H9 (cell line): ENCODE measurements around the gene DUOXA1. TPM values are rescaled to one million over a fixed set of nuclear protein-coding genes. Genes with fewer than 3 reads are reported as not detected.
"Not testable (repeated sequence)": the region's sequence is repeated elsewhere in the genome, so short reads cannot be mapped to it uniquely, and the experiment has no call there.

Experiments
- DNase-seq: peaks from one replicate; pipeline ENCODE4 v3.0.0-alpha.2; 2017
- H2AFZ ChIP-seq: one replicate; pipeline ENCODE4 v1.6.1; 2013; ENCODE audit warnings: mild to moderate bottlenecking, low read length, control low read depth, moderate library complexity
- H2AK5ac ChIP-seq: 2 replicates; pipeline ENCODE4 v1.6.1; 2013; ENCODE audit warnings: low read length, control low read depth, mixed read lengths; ENCODE audit not compliant: insufficient read length
- H2BK120ac ChIP-seq: one replicate; pipeline ENCODE4 v1.6.1; 2013; ENCODE audit warnings: low read depth, mild to moderate bottlenecking, low read length, control low read depth, inconsistent platforms; ENCODE audit not compliant: poor library complexity, severe bottlenecking
- H2BK12ac ChIP-seq: 2 replicates; pipeline ENCODE4 v1.6.1; 2013; ENCODE audit warnings: low read length, control low read depth, mixed read lengths, low read depth; ENCODE audit not compliant: insufficient read length
- H2BK15ac ChIP-seq: 2 replicates; pipeline ENCODE4 v1.6.1; 2013; ENCODE audit warnings: low read depth, low read length, control low read depth
- H2BK20ac ChIP-seq: one replicate; pipeline ENCODE4 v1.6.1; 2013; ENCODE audit warnings: low read depth, mild to moderate bottlenecking, low read length, control low read depth, inconsistent platforms; ENCODE audit not compliant: poor library complexity, severe bottlenecking
- H2BK5ac ChIP-seq: 2 replicates; pipeline ENCODE4 v1.6.1; 2013; ENCODE audit warnings: low read length, control low read depth, mixed read lengths; ENCODE audit not compliant: insufficient read length
- H3K14ac ChIP-seq: 2 replicates; pipeline ENCODE4 v1.6.1; 2013; ENCODE audit warnings: low read length, control low read depth; ENCODE audit not compliant: insufficient read depth
- H3K18ac ChIP-seq: 2 replicates; pipeline ENCODE4 v1.6.1; 2013; ENCODE audit warnings: low read depth, mild to moderate bottlenecking, mixed read lengths, low read length, control low read depth; ENCODE audit not compliant: insufficient read length
- H3K23ac ChIP-seq: 2 replicates; pipeline ENCODE4 v1.6.1; 2013; ENCODE audit warnings: low read length, control low read depth, mixed read lengths, low read depth; ENCODE audit not compliant: insufficient read length
- H3K23me2 ChIP-seq: 2 replicates; pipeline ENCODE4 v1.6.1; 2013; ENCODE audit warnings: low read depth, mild to moderate bottlenecking, mixed read lengths, low read length, control low read depth; ENCODE audit not compliant: insufficient read length, poor library complexity, severe bottlenecking
- H3K27ac ChIP-seq: 2 replicates; pipeline ENCODE4 v1.5.1; 2013; ENCODE audit warnings: low read length, control low read depth, mixed read lengths, low read depth; ENCODE audit not compliant: insufficient read length
- H3K27me3 ChIP-seq: 2 replicates; pipeline ENCODE4 v1.6.1; 2013; ENCODE audit warnings: low read length, control low read depth, inconsistent platforms; ENCODE audit not compliant: insufficient read depth
- H3K4ac ChIP-seq: 2 replicates; pipeline ENCODE4 v1.6.1; 2013; ENCODE audit warnings: low read depth, mild to moderate bottlenecking, control low read depth, inconsistent platforms, low read length, moderate library complexity
- H3K4me1 ChIP-seq: 2 replicates; pipeline ENCODE4 v1.6.1; 2013; ENCODE audit warnings: low read length, control low read depth, inconsistent platforms; ENCODE audit not compliant: insufficient read depth
- H3K4me2 ChIP-seq: 2 replicates; pipeline ENCODE4 v1.6.1; 2013; ENCODE audit warnings: low read length, control low read depth, mixed read lengths; ENCODE audit not compliant: insufficient read length, insufficient read depth
- H3K56ac ChIP-seq: 2 replicates; pipeline ENCODE4 v1.6.1; 2013; ENCODE audit warnings: low read depth, mild to moderate bottlenecking, mixed read lengths, low read length, control low read depth; ENCODE audit not compliant: insufficient read length
- H3K79me1 ChIP-seq: 2 replicates; pipeline ENCODE4 v1.6.1; 2013; ENCODE audit warnings: low read depth, mild to moderate bottlenecking, moderate library complexity, low read length, control low read depth, inconsistent platforms; ENCODE audit not compliant: insufficient read depth, poor library complexity, severe bottlenecking
- H3K79me2 ChIP-seq: 2 replicates; pipeline ENCODE4 v1.6.1; 2013; ENCODE audit warnings: low read length, control low read depth, inconsistent platforms; ENCODE audit not compliant: insufficient read depth
- H3K9ac ChIP-seq: 2 replicates; pipeline ENCODE4 v1.6.1; 2013; ENCODE audit warnings: low read length, control low read depth, mixed read lengths; ENCODE audit not compliant: insufficient read length; ENCODE audit errors: extremely low read depth
- H3K9me3 ChIP-seq: one replicate; pipeline ENCODE4 v1.6.1; 2013; ENCODE audit warnings: low read depth, low read length, inconsistent platforms; ENCODE audit not compliant: control insufficient read depth
- H3T11ph ChIP-seq: one replicate; pipeline ENCODE4 v1.6.1; 2013; ENCODE audit warnings: mild to moderate bottlenecking, low read length, control low read depth, inconsistent platforms
- H4K20me1 ChIP-seq: one replicate; pipeline ENCODE4 v1.6.1; 2013; ENCODE audit not compliant: control insufficient read depth, insufficient read length, insufficient read depth
- H4K5ac ChIP-seq: 2 replicates; pipeline ENCODE4 v1.6.1; 2013; ENCODE audit warnings: low read depth, mild to moderate bottlenecking, mixed read lengths, low read length, control low read depth; ENCODE audit not compliant: insufficient read length
- H4K8ac ChIP-seq: replicated peaks from 2 replicates; pipeline ENCODE4 v1.6.1; 2013; ENCODE audit warnings: low read length, control low read depth, mixed read lengths, low read depth; ENCODE audit not compliant: insufficient read length
- H4K91ac ChIP-seq: 2 replicates; pipeline ENCODE4 v1.6.1; 2013; ENCODE audit warnings: low read depth, mild to moderate bottlenecking, moderate library complexity, mixed read lengths, low read length, control low read depth; ENCODE audit not compliant: insufficient read length
- H3K27ac Mint-ChIP-seq, 3 experiments: 2 replicates in 2 of 3; 3 replicates in 1 of 3; pipeline ENCODE4 v1.8.0; 2020 to 2021; ENCODE audit warnings: mixed read lengths in 3 of 3, mild to moderate bottlenecking in 1 of 3, moderate library complexity in 1 of 3
- H3K27me3 Mint-ChIP-seq: 2 replicates; pipeline ENCODE4 v1.8.0; 2021; ENCODE audit warnings: low read depth, mild to moderate bottlenecking, moderate library complexity, mixed read lengths
- H3K36me3 Mint-ChIP-seq, 3 experiments: 2 replicates in 2 of 3; 3 replicates in 1 of 3; pipeline ENCODE4 v1.8.0; 2020 to 2021; ENCODE audit warnings: low read depth in 3 of 3, mixed read lengths in 3 of 3; ENCODE audit not compliant: insufficient read depth in 1 of 3
- H3K4me1 Mint-ChIP-seq, 2 experiments: 2 replicates each; pipeline ENCODE4 v1.8.0; 2020; ENCODE audit warnings: mixed read lengths in 2 of 2
- H3K4me3 Mint-ChIP-seq, 2 experiments: 2 replicates in 1 of 2; 3 replicates in 1 of 2; pipeline ENCODE4 v1.8.0; 2020 to 2021; ENCODE audit warnings: mild to moderate bottlenecking in 2 of 2, mixed read lengths in 2 of 2, moderate library complexity in 1 of 2
- H3K9me3 Mint-ChIP-seq, 2 experiments: 2 replicates in 1 of 2; 3 replicates in 1 of 2; pipeline ENCODE4 v1.8.0; 2020; ENCODE audit warnings: mild to moderate bottlenecking in 2 of 2, mixed read lengths in 2 of 2, moderate library complexity in 1 of 2
- CTCF ChIP-seq: fragments of 200-600 bp; sonication (generic); conservative IDR thresholded peaks from 3 replicates; pipeline ENCODE4 v1.8.0; 2021; ENCODE audit warnings: antibody characterized with exemption, mild to moderate bottlenecking
- WGBS: extraction: QIAGEN DNeasy Blood & Tissue Kit; methylation state at CpG from one replicate; pipeline ENCODE4 v1.1.7; 2013; ENCODE audit warnings: missing lambda C conversion rate, low lambda C conversion rate, mixed read lengths; ENCODE audit not compliant: insufficient read length; ENCODE audit errors: extremely low coverage; 5-methylcytosine and 5-hydroxymethylcytosine counted together
- total RNA-seq: library from RNA; stranded (reverse); gene quantifications from 2 replicates; pipeline ENCODE4 v1.2.1, GENCODE V29; 2021

DUOXA1 gene
- total RNA-seq, 1 experiment from 2014 or later, result 1.2 TPM

- H3K9ac ChIP-seq, result no peak overlapping the region
- no peak overlapping the region for H4K8ac ChIP-seq
- TF ChIP-seq CTCF, result no peak
- no peak overlapping the region for H2AFZ ChIP-seq
- peaks cover 42% of the 10 kb centered on the region for H3K27me3 Mint-ChIP-seq
- no peaks in the 10 kb centered on the region for H3K23me2 ChIP-seq
- no peak overlapping the region for H2BK5ac ChIP-seq
- no peaks in the 10 kb centered on the region for H3K79me1 ChIP-seq
- H2BK120ac ChIP-seq, result no peak overlapping the region
- H3K4ac ChIP-seq, result no peak overlapping the region
- H3T11ph ChIP-seq, result no peak overlapping the region
- H3K23ac ChIP-seq, result no peak overlapping the region
- peaks cover 6% of the 10 kb centered on the region; the same call in 1 of the 2 replicates for H3K4me1 ChIP-seq
- H3K4me3 Mint-ChIP-seq, result no peak overlapping the region
- H4K91ac ChIP-seq, result no peak overlapping the region
- no peaks in the 10 kb centered on the region for H4K20me1 ChIP-seq
- H2BK15ac ChIP-seq, result no peak overlapping the region
- H2AK5ac ChIP-seq, result no peak overlapping the region
- peaks cover 12 to 20% of the 10 kb centered on the region in 2 experiments for H3K4me1 Mint-ChIP-seq
- H3K36me3 Mint-ChIP-seq, result no peaks in the 10 kb centered on the region; a peak in 1 of 7 replicates
- DNase-seq, result no peak
- no peak overlapping the region for H3K56ac ChIP-seq
- no peak overlapping the region for H3K14ac ChIP-seq
- WGBS, result no CpG with 5 or more reads among the region's 11 CpGs
- H3K79me2 ChIP-seq, result no peaks in the 10 kb centered on the region
- no peak overlapping the region for H4K5ac ChIP-seq
- H2BK20ac ChIP-seq, result no peak overlapping the region
- no peak overlapping the region for H3K27ac Mint-ChIP-seq
- H3K18ac ChIP-seq, result no peak overlapping the region
- H3K27ac ChIP-seq, result no peak overlapping the region
- H2BK12ac ChIP-seq, result no peak overlapping the region
- H3K4me2 ChIP-seq, result no peak overlapping the region
- peaks cover 13% of the 10 kb centered on the region; the same call in 1 of the 2 replicates for H3K27me3 ChIP-seq
- no peaks in the 10 kb centered on the region for H3K9me3 Mint-ChIP-seq
- H3K9me3 ChIP-seq, result no peaks in the 10 kb centered on the region
Observed at GRCh38 chr15:45105586-45105985, 24.1 kb downstream of the DUOXA1 start.

- not testable (repeated sequence) for H3K79me1 ChIP-seq, H3K9me3 ChIP-seq, H2BK5ac ChIP-seq, H2AK5ac ChIP-seq, H3K27ac ChIP-seq, H3K9ac ChIP-seq, H3T11ph ChIP-seq, H3K4me1 ChIP-seq, H3K23ac ChIP-seq, H4K91ac ChIP-seq, H4K5ac ChIP-seq, H3K27me3 ChIP-seq, H2BK120ac ChIP-seq, H3K4me2 ChIP-seq, H3K36me3 Mint-ChIP-seq, H2BK15ac ChIP-seq, H4K20me1 ChIP-seq, H3K4ac ChIP-seq, DNase-seq, H2AFZ ChIP-seq, H3K56ac ChIP-seq, H2BK12ac ChIP-seq, H3K79me2 ChIP-seq, H4K8ac ChIP-seq, H3K4me3 Mint-ChIP-seq, H3K14ac ChIP-seq, H3K9me3 Mint-ChIP-seq, H3K18ac ChIP-seq, H2BK20ac ChIP-seq, H3K23me2 ChIP-seq
- no CpG with 5 or more reads among the region's 9 CpGs for WGBS
- peaks cover 20 to 28% of the 10 kb centered on the region in 2 experiments for H3K4me1 Mint-ChIP-seq
- H3K27me3 Mint-ChIP-seq, result peaks cover 42% of the 10 kb centered on the region
- H3K27ac Mint-ChIP-seq, result peak overlapping the region in 1 of 3 experiments; percentile 87; a peak in 1 of 7 replicates
Observed at GRCh38 chr15:45104170-45104569, 25.5 kb downstream of the DUOXA1 start.
